CD14-positive monocyte (primary cell): ENCODE data around the gene NCAM1. TPM values are rescaled to one million over a fixed set of nuclear protein-coding genes. Genes with fewer than 3 reads are reported as not detected.

ENCODE experiments used
- DNase-seq, 3 donors: peaks; one replicate each; pipeline ENCODE4 v3.0.0-alpha.2; 2011 to 2022
- H2AFZ ChIP-seq: 2 replicates; pipeline ENCODE4 v1.6.0; 2012; ENCODE audit warnings: mild to moderate bottlenecking, low read depth, low read length, inconsistent platforms; ENCODE audit not compliant: insufficient read depth, poor library complexity, severe bottlenecking
- H3K27ac ChIP-seq, 2 donors: 1 replicate in 1 of 2; 2 replicates in 1 of 2; pipeline ENCODE4 v1.5.1; 2012 to 2013; ENCODE audit warnings: low read length in 2 of 2, control low read depth in 1 of 2, inconsistent platforms in 1 of 2, low read depth in 1 of 2, mild to moderate bottlenecking in 1 of 2
- H3K27me3 ChIP-seq, 2 donors: one replicate each; pipeline versions ENCODE4 v1.6.0 to v1.6.1; 2011 to 2013; ENCODE audit warnings: low read length in 2 of 2; ENCODE audit not compliant: control insufficient read depth in 2 of 2, insufficient read depth in 2 of 2
- H3K36me3 ChIP-seq, 2 donors: replicated peaks in 1 of 2; 1 replicate in 1 of 2; 2 replicates in 1 of 2; pipeline versions ENCODE4 v1.5.1 to v1.6.1; 2012 to 2013; ENCODE audit warnings: low read length in 2 of 2, control low read depth in 1 of 2, inconsistent platforms in 1 of 2, mild to moderate bottlenecking in 1 of 2; ENCODE audit not compliant: insufficient read depth in 2 of 2, control insufficient read depth in 1 of 2
- H3K4me1 ChIP-seq, 2 donors: 1 replicate in 1 of 2; 2 replicates in 1 of 2; pipeline versions ENCODE4 v1.5.1 to v1.6.1; 2012 to 2013; ENCODE audit warnings: low read length in 2 of 2, control low read depth in 1 of 2, inconsistent platforms in 1 of 2, mild to moderate bottlenecking in 1 of 2, moderate library complexity in 1 of 2; ENCODE audit not compliant: insufficient read depth in 2 of 2, control insufficient read depth in 1 of 2
- H3K4me2 ChIP-seq: replicated peaks from 2 replicates; pipeline ENCODE3; 2012; ENCODE audit warnings: low read length, moderate library complexity, mild to moderate bottlenecking; ENCODE audit not compliant: poor library complexity, severe bottlenecking; ENCODE audit errors: extremely low read depth
- H3K4me3 ChIP-seq, 3 experiments: fragments of 200-600 bp in 1 of 3; sonication (generic) in 1 of 3; replicated peaks in 1 of 3; 1 replicate in 2 of 3; 2 replicates in 1 of 3; pipeline ENCODE4 v1.5.1; 2011 to 2013; ENCODE audit warnings: low read length in 3 of 3, mild to moderate bottlenecking in 3 of 3, control low read depth in 2 of 3, low read depth in 2 of 3, inconsistent platforms in 1 of 3, moderate library complexity in 1 of 3
- H3K79me2 ChIP-seq: 2 replicates; pipeline ENCODE4 v1.6.0; 2012; ENCODE audit warnings: mild to moderate bottlenecking, control low read depth, inconsistent platforms, low read length, moderate library complexity; ENCODE audit not compliant: insufficient read depth
- H3K9ac ChIP-seq: 2 replicates; pipeline ENCODE4 v1.6.0; 2017; ENCODE audit warnings: low read length, mild to moderate bottlenecking; ENCODE audit not compliant: insufficient read depth, poor library complexity, severe bottlenecking
- H3K9me3 ChIP-seq, 2 donors: replicated peaks in 1 of 2; 1 replicate in 1 of 2; 2 replicates in 1 of 2; pipeline versions ENCODE4 v1.5.1 to v1.6.1; 2012 to 2013; ENCODE audit warnings: low read length in 2 of 2, control low read depth in 1 of 2; ENCODE audit not compliant: control insufficient read depth in 1 of 2, insufficient read depth in 1 of 2
- H4K20me1 ChIP-seq: 2 replicates; pipeline ENCODE4 v1.6.0; 2012; ENCODE audit warnings: mild to moderate bottlenecking, low read length, control low read depth, moderate library complexity; ENCODE audit not compliant: insufficient read depth
- H3K27ac Mint-ChIP-seq, 7 donors: one replicate each; pipeline ENCODE4 v1.8.0; 2020; ENCODE audit warnings: mild to moderate bottlenecking in 7 of 7, mixed read lengths in 7 of 7, moderate library complexity in 6 of 7, inconsistent platforms in 2 of 7
- H3K27me3 Mint-ChIP-seq, 3 donors: one replicate each; pipeline ENCODE4 v1.8.0; 2021 to 2022; ENCODE audit warnings: low read depth in 3 of 3, mild to moderate bottlenecking in 3 of 3, mixed read lengths in 3 of 3, moderate library complexity in 3 of 3, inconsistent platforms in 1 of 3
- H3K36me3 Mint-ChIP-seq, 2 donors: one replicate each; pipeline ENCODE4 v1.8.0; 2020; ENCODE audit warnings: mixed read lengths in 2 of 2, inconsistent platforms in 1 of 2, mild to moderate bottlenecking in 1 of 2
- H3K4me1 Mint-ChIP-seq: one replicate; pipeline ENCODE4 v1.8.0; 2020; ENCODE audit warnings: mild to moderate bottlenecking, mixed read lengths
- H3K4me3 Mint-ChIP-seq, 2 donors: one replicate each; pipeline ENCODE4 v1.8.0; 2020; ENCODE audit warnings: mild to moderate bottlenecking in 2 of 2, mixed read lengths in 2 of 2, moderate library complexity in 1 of 2
- H3K9me3 Mint-ChIP-seq, 7 donors: one replicate each; pipeline ENCODE4 v1.8.0; 2020 to 2022; ENCODE audit warnings: mixed read lengths in 7 of 7, mild to moderate bottlenecking in 6 of 7, moderate library complexity in 6 of 7, inconsistent platforms in 2 of 7
- CTCF ChIP-seq: fragments of 200-600 bp; IDR thresholded peaks from one replicate; pipeline ENCODE4 v1.8.0; 2022; ENCODE audit warnings: antibody characterized with exemption, mild to moderate bottlenecking
- WGBS: methylation state at CpG from one replicate; pipeline ENCODE4 v1.1.5; 2013; ENCODE audit warnings: missing lambda C conversion rate; ENCODE audit not compliant: insufficient coverage; 5-methylcytosine and 5-hydroxymethylcytosine counted together
- intact Hi-C, 2 donors: fragments of 100-400 bp; cut with micrococcal nuclease; formaldehyde crosslinking; loops; one replicate each; pipeline versions ENCODE4 v1.15.0 to v1.15.1; 2023
- polyA plus RNA-seq, 3 donors: library from polyadenylated mRNA; depleted of rRNA in 1 of 3; unstranded in 2 of 3; stranded (reverse) in 1 of 3; fragments of 300-500 nt in 2 of 3; fragments of >200 nt in 1 of 3; fragmentation: Illumina TruSeq in 2 of 3; gene quantifications; 1 replicate in 2 of 3; 2 replicates in 1 of 3; pipeline ENCODE4 v1.2.3, GENCODE V29; 2012 to 2021

NCAM1 gene
- polyA plus RNA-seq, 3 donors = 0.65 to 0.69 TPM; not detected in 1

GRCh38 chr11:113242767-113243397 lies 281.7 kb downstream of the NCAM1 start:
- H3K4me1 ChIP-seq = peaks cover 0 to 2% of the 10 kb centered on the region in 2 donors
- H4K20me1 ChIP-seq = no peaks in the 10 kb centered on the region
- no peak for TF ChIP-seq CTCF
- peak overlapping the region in 2 of 3 experiments; percentile 12 to 30 for H3K4me3 ChIP-seq
- Mint-ChIP-seq H3K27ac (no peak overlapping the region), H3K9me3 (peaks cover 0 to 8% (median 0%) of the 10 kb centered on the region in 7 donors), H3K4me3 (peak overlapping the region; percentile 59 to 81), H3K4me1 (peaks cover 12% of the 10 kb centered on the region), H3K36me3 (no peaks in the 10 kb centered on the region), H3K27me3 (peaks cover 20 to 48% (median 27%) of the 10 kb centered on the region in 3 donors)
- DNase-seq = no peak
- 11% methylated on average over 11 of the region's 21 CpGs for WGBS
- intact Hi-C loops = no loop called here
- no peak overlapping the region for H3K9ac ChIP-seq
- H3K79me2 ChIP-seq = no peaks in the 10 kb centered on the region
- peak overlapping the region; percentile 16 for H3K4me2 ChIP-seq
- peak overlapping the region; percentile 26 for H2AFZ ChIP-seq
- H3K36me3 ChIP-seq = no peaks in the 10 kb centered on the region
- no peaks in the 10 kb centered on the region for H3K9me3 ChIP-seq
- H3K27ac ChIP-seq = no peak overlapping the region
- peaks cover 21 to 31% of the 10 kb centered on the region in 2 donors for H3K27me3 ChIP-seq

- peaks cover 23 to 52% (median 29%) of the 10 kb centered on the region in 3 donors for H3K27me3 Mint-ChIP-seq
- H3K9me3 Mint-ChIP-seq = peaks cover 0 to 8% (median 0%) of the 10 kb centered on the region in 7 donors
- Histone ChIP-seq H3K79me2 (no peaks in the 10 kb centered on the region), H4K20me1 (no peaks in the 10 kb centered on the region), H3K27me3 (peaks cover 21 to 31% of the 10 kb centered on the region in 2 donors), H2AFZ (no peak overlapping the region), H3K9me3 (no peaks in the 10 kb centered on the region), H3K4me3 (no peak overlapping the region), H3K9ac (no peak overlapping the region), H3K27ac (no peak overlapping the region), H3K4me1 (peaks cover 0 to 2% of the 10 kb centered on the region in 2 donors), H3K36me3 (no peaks in the 10 kb centered on the region), H3K4me2 (no peak overlapping the region)
- no peak for DNase-seq
- H3K36me3 Mint-ChIP-seq = no peaks in the 10 kb centered on the region
- H3K4me1 Mint-ChIP-seq = peaks cover 12% of the 10 kb centered on the region
- no peak for TF ChIP-seq CTCF
- H3K4me3 Mint-ChIP-seq = peak overlapping the region in 1 of 2 donors; percentile 41
- 90% methylated on average over 2 of the region's 5 CpGs for WGBS
- H3K27ac Mint-ChIP-seq = no peak overlapping the region
- intact Hi-C loops = no loop called here
These were observed 282.5 kb downstream of the NCAM1 start for GRCh38 chr11:113243696-113244095.
